HG03066 (cell line): ENCODE results near the gene IL36B.

Experiments
- ATAC-seq: cut with Tn5 transposase; IDR thresholded peaks from one replicate; pipeline ENCODE4 v1.9.1; 2021; ENCODE audit warnings: low read depth; ENCODE audit not compliant: unreplicated experiment

The IL36B gene

DNA sequence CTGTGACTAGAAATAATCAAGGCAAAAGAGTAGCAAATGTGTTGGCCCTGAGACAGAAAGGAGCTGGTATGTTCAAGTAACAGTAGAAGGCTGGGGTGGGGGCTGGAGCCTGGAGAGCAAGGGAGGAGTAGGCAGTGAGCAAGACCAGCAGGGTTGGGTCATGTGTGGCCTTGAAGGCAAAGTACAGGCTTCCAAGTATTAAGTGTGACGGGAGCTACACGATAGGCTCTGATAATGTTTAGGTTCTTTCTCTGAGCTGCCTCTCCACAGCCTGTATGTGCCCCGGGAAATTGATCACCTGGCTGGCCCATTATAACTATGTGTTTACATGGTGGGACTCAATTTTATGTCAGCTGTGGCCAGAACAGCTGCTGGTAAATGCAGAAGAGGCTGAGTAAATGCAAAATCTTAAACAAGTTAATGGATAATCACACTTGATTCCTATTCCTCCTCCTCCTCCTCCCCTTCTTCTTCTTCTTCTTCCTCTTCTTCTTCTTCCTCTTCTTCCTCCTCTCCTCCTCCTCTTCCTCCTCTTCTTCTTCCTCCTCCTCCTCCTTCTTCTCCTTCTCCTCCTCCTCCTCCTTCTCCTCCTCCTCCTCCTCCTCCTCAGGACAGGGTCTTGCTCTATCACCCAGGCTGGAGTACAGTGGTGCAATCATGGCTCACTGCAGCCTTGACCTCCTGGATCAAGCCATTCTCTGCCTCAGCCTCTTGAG, 24.4 kb upstream of the IL36B start:
- no peak for ATAC-seq

DNA sequence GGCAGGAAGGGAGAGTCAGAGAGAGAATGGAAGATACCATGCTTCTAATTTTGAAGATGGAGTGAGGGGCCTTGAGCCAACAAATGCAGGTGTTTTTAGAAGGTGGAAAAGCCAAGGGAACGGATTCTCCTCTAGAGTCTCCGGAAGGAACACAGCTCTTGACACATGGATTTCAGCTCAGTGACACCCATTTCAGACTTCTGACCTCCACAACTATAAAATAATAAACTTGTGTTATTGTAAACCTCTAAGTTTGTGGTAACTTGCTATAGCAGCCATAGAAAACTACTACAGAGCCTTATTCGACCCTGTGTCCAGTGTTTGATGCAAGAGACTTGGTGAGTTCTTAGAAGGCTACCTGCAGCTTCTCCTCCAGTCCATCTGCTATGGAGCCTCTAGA, 22.9 kb upstream of the IL36B start:
- ATAC-seq = no peak

DNA sequence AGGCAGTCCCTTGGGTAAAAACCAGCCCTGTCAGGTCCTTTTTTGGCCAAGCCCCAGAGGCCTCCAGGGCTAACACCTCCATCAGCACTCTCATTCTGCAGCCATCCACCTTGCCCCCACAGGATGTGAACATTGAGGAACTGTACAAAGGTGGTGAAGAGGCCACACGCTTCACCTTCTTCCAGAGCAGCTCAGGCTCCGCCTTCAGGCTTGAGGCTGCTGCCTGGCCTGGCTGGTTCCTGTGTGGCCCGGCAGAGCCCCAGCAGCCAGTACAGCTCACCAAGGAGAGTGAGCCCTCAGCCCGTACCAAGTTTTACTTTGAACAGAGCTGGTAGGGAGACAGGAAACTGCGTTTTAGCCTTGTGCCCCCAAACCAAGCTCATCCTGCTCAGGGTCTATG, 22.4 kb upstream of the IL36B start:
- no peak for ATAC-seq

DNA sequence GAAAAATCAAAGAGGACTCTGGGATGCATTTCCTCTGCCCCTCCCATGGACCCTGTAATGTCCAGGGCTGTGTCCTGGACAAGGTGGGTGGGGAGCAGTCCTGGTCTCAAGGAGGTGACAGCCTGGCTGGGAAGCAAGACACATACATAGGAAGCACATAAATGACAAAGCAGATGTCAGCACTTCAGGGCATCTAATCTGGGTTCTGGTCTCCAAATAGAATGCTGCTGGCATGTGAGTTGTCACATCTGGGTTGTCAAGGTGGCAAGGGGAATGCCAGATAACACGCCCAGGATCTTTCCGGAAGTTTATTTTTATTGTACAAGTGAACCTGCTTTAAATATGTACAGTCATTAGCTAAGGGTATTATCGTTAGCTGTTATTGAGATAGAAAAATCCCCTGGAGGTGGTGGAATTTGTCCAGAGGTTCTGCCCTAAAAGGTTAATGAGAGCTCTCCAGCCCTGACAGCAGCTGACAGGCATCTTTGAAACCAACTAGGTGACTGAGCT, 20.7 kb upstream of the IL36B start:
- no peak for ATAC-seq

DNA sequence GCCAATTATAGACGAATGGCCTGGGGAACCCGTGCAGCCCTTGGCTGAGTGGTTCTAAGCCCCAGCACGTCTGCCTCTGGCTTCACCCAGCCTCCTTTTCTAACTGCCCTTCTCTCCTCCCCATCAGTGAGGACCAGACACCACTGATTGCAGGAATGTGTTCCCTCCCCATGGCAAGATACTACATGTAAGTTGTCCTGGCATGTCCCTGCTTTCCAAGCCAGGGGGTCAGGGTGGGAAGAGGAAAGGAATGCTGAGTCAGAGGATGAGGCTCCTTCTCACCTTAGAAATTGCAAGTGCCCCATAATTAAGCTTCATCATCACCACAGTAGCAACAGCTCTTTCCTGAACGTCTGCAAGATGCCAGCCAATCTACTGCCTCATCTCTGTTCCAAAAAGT, 19.9 kb upstream of the IL36B start:
- no peak for ATAC-seq

DNA sequence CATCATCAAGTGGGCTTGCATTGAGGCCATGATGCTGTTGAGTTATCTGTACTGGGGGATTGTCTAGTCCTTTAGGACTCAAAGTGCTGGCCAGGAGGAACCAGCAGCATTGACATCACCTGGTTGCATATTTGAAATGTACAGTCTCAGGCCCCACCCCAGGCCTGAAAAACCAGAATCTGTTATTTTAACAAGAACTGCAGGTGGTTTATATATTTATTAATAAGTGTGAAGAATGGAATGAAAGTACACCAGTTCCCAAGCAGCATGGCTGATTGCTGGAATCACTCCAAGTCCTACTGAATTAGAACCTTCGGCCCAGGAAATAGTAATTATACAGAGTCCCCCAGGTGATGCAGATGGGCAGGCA, 17.9 kb upstream of the IL36B start:
- no peak for ATAC-seq

DNA sequence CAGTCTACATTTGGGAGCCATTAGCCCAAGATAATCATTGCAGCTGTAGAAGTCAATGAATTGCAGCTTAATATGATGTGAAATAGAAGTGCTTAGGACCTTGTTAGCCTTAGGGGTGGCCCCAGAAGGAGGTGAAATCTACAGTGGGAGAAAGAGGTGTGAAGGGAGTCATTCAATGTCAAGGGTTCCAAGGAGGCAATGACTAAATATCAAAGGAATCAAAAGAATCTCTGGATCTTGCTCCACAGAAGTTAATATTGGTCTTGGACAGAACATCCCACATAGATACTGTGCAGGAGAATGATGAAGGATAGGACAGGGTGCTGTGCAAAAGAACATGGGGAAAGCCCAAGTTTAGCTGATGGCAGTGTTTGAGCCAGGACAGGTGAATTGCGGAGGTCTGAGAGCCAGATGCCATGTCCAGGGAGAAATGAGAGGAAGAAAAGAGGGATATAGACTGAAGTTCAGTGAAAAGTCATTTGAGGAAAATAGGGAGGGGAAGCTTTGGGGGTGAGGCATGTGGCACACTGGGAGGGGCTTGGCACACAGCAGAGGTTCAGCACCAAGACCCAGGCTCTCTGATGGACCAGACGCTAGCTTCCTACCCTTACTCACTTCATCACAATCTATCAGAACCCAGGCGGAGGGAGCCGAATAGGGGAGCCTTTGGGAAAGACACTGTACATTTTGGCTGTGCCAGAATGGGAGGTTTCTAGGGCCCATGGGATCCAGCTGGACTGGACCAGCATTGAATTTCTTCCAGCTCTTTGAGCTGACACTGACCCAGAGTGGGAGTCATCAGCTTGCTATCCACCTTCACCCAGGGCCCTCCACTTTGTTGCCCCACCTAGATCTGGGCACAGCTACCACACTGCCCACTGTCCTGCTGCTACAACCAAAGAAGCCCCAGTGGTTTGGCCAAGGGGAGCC, 17.3 kb upstream of the IL36B start:
- no peak for ATAC-seq

DNA sequence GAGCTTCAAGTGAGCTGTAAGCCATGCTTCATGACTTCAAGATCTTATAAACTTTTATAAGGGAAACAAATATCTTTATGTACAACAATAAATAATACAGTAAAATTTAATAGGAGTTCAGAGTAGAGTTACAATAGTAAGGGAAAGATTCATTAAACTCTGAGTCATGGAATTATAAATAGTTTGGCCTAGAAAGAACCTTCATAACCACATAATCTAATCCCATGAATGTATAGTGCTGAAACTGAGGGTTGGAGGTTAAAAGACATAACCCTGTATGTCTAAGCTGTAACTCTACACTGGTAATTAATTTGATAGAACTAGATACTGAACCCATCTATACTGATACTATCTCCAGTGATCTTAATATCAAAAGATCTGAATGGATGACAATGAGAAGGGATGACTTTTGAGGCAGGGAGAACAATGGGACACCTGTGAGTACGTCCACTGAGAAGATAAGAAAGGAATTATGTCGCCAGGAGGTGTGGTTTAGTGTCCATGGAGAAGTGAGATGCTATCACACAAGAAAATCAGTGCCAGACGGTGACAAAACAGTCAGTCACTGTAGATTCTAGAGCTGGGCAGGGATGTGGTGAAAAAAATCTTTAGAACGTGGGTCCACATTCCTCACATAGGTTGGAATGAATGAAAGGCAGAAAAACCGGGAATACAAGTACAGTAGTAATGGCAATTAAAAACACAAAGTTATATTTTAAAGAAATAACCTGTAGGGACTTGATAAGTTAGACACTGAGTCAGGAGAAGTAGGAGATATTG, 16.2 kb upstream of the IL36B start:
- ATAC-seq = no peak

DNA sequence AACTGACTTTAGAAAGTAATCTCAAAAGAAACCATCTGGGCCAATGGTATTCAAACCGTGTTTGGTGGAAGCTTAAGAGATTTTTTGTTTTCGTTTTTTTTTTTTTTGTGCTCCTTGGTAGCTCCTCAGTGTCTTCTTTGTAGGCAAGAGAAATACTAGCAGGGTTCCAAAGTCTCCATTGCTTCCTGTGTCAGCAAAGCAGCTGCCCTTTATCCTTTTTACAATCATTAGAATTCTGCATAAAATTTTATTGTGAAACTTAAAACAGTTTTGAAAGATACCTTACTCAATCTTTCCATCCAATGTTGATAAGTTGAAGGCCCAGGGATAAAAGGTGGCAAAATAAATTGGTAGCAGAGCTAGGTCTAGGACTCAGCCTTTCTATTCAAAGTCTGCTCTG, 15.6 kb upstream of the IL36B start:
- no peak for ATAC-seq

DNA sequence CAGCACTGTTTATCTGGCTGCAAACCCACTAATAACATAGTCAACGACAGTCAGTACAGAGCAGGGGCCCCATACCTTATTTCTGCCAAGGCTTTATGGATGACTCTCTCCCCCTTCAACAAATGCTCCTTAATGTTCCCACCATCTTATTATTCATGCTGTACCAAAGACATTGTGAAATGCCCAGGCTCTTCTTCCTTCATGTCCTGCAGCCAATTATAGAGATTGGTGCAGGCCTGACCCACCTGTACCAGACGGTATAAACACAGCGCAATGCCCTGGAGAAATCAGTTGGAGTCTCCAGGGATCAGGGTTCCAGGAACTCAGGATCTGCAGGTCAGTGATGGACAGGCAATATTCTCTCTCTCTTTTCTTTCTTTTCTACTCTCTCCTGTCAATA, 15.0 kb upstream of the IL36B start, which contains the start of gene IL1F10:
IL1F10 (plus strand) TSS at position 290 of the 400 bp plus-strand sequence. CDS start 4,769 bp downstream, outside the sequence.
- no peak for ATAC-seq

DNA sequence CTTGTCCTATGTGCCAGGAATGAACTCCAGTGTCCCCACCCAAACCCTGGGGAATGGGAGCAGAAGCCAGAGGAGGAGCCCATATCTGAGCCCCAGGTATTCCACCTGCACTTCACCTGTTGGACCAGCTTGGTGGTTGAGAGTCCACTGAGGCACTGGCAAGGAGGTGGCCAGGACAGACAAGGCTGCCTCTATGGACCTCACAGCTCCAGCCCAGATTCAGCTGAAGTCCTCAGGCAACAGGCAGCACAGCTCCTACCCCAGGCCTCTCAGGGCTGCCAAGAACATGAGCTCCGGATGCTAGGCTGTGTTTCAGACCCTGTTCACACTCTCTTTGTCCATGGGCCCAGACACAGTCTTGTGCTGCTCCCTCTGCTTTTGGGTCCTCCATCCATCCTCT, 12.2 kb upstream of the IL36B start:
- ATAC-seq = no peak

DNA sequence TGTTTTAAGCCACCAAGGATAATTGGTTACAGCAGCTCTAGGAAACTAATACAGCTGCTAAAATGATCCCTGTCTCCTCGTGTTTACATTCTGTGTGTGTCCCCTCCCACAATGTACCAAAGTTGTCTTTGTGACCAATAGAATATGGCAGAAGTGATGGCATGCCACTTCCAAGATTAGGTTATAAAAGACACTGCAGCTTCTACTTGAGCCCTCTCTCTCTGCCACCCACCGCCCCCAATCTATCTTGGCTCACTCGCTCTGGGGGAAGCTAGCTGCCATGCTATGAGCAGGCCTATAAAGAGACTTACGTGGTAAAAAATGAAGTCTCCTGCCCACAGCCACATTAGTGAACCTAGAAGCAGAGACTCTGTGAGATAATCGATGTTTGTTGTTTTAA, 11.6 kb upstream of the IL36B start:
- no peak for ATAC-seq

DNA sequence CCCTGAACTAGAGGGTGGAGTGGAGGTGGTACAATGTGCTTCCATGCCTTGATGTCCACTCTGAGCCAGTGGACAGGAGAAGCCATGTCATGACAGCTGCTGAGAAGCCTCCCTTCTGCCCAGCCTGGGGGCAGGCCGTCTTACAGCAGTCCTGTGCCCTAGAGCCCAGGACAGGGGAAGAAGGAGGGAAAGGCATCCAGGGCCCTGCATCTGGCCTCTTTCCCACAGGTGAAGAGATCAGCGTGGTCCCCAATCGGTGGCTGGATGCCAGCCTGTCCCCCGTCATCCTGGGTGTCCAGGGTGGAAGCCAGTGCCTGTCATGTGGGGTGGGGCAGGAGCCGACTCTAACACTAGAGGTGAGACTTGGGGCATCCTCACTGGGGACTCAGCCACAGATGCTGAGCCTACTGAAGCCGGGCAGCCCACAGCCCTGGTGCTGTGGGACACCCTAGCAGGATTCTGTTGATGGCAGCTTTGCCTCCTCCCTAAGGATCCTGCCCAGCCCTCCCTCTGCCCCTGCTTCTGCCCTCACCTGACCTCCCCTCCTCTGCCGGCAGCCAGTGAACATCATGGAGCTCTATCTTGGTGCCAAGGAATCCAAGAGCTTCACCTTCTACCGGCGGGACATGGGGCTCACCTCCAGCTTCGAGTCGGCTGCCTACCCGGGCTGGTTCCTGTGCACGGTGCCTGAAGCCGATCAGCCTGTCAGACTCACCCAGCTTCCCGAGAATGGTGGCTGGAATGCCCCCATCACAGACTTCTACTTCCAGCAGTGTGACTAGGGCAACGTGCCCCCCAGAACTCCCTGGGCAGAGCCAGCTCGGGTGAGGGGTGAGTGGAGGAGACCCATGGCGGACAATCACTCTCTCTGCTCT, 9.5 kb upstream of the IL36B start:
- ATAC-seq = no peak

DNA sequence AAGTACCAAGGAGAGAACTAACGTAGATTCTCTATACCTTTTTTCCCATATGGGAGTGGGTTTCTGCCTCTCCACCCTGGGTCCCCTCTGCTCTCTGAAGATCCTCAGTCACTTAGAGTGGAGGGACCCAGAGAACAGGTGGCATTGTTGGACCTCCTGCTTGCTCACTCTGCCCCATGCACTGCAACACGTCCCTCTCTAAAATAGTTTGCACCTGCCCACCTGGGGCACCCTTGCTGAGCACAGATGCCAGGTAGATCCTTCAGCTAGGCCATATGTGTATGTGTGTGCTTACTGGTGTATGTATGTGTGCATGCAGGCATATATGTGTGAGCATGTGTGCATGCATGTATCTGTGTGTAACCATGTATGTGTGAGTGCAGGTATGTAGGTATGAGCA, 8.6 kb upstream of the IL36B start:
- no peak for ATAC-seq

DNA sequence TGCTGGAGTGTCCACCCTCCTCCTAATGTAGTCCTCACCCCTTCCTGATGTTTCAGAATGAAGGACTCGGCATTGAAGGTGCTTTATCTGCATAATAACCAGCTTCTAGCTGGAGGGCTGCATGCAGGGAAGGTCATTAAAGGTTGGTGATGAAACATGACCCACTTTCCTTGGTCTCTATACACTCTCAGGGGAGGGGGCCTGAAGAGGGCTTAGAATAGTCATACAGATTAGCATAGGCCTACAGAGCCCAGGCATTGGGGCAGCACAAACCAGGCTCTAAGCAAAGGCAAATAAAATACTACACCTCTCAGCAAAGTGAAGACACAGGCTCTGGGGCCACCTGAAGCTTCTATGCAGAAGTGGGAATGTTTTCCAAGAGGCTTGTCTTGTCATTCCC, 8.1 kb upstream of the IL36B start:
- no peak for ATAC-seq

DNA sequence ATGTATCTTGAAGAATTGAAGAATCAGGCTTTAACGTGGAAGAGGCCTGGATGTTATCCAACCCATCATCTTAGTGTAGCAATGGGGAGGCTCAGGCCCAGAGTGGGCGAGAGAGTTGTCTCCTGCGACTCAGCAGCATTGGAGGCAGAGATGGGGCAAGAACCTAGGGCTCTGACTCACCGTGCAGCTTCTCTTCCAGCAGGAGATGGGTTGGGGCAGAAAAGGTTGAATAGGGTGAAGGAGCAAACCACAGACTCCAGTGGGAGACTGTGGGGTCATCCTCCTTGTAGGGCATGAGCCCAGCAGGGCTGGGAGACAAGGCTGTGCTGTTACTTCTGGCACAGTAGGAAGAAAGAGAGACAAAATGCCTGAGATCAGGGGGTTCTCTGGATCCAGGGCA, 7.7 kb upstream of the IL36B start:
- ATAC-seq = no peak

DNA sequence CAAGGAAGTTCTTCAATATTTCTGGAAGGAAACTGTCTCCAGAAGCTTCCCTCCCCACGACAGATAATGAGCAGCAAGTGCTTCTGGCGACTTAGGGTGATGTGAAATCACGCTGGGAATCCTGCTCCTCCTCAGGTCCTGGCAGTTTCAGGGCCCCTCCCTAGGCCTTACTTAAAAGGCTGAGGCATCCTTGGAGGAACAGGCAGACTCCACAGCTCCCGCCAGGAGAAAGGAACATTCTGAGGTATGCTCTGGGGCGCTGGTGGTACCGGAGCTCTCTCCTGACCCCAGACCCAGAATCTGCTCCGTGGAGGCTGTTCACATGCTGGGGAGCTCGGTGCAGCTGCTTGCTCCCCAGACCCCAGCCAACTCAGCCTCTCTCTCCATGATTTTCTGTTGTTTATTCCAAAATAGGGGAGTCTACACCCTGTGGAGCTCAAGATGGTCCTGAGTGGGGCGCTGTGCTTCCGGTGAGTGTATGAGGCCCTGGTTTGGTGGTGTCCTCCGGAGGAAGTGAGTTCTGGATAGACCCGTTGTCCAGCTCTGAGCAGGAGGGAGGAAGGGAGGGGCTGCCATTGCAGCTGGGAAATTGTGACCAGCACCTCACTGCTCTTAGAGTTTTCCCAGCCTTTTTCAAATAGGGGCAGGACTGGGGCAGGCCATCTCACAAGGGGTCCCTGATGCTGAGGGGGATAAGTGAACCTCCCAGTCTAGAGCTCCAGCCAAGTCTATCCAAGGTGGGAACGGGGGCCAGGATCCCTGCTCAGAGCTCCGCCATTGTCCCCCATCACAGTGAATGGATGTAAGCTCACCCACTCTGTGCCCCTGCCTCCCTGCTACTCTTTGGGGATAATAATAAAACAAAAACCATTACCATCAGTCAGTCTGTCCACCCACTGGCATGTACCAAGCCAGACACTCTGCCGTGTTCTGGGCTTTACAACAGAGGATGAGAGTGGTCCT, 6.6 kb upstream of the IL36B start, which contains the start of gene IL36RN:
IL36RN (plus strand) TSS at position 201 of the 963 bp plus-strand sequence; CDS start at position 442, 241 bp downstream.
- no peak for ATAC-seq

DNA sequence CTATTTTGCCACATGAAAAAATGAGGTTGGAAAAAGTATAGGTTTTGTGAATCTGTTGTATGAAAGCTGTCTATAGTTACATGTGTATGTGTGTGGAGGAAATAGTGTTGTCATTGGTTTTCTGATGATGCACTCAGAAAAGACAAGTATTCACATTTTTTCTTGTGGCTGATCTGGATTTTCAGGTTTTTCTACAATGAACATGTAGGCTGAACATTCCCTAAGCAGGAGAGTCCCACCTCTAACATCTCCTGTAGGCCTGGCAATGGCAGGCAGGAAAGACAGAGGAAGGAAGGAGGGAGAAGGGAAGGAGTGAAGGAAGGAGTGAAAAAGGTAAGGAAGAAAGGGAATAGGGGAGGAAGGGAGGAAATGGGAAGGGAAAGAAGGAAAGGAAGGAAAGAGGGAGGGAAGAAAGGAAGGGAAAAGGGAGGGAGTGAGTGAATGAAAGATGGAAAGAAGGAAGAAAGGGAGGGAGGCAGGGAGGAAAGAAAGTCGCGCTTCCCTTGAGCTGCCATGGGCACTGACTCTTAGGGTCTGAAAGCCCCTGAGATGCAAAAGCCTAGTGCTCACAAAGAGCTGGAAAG, 5.8 kb upstream of the IL36B start:
- no peak for ATAC-seq
